ENCODE data around the gene VPS37D.

- no peak for TF ChIP-seq CTCF (IDR thresholded peaks at IDR 0.05)
- no peak for TF ChIP-seq SIN3A (IDR thresholded peaks at IDR 0.05; ENCODE audit: borderline replicate concordance, insufficient read depth, low read depth, low read length)
Measured at GRCh38 chr7:73624669-73625001, 43.0 kb upstream of the VPS37D start.
